ENCODE measurements around the gene TSPAN32.

DNA sequence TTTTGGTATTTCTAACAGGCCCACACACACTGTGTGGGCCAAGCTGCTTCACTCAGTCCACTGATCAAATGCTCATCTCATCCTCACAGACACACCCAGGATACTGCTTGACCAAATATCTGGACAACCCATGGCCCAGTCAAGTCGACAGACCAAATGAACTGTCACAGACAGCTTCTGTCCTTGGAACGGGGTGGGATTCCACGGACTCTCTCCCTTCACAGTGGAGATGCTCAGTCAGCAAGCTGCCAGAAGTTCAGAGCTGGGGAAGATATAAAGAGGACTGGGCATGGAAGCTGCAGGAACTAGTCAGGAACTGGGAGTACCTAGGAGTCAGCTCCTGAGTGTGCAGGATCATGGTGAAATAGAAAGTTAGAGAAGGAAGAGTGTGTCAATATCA, 40.7 kb downstream of the TSPAN32 start:
- TF ChIP-seq, protein P1, sequence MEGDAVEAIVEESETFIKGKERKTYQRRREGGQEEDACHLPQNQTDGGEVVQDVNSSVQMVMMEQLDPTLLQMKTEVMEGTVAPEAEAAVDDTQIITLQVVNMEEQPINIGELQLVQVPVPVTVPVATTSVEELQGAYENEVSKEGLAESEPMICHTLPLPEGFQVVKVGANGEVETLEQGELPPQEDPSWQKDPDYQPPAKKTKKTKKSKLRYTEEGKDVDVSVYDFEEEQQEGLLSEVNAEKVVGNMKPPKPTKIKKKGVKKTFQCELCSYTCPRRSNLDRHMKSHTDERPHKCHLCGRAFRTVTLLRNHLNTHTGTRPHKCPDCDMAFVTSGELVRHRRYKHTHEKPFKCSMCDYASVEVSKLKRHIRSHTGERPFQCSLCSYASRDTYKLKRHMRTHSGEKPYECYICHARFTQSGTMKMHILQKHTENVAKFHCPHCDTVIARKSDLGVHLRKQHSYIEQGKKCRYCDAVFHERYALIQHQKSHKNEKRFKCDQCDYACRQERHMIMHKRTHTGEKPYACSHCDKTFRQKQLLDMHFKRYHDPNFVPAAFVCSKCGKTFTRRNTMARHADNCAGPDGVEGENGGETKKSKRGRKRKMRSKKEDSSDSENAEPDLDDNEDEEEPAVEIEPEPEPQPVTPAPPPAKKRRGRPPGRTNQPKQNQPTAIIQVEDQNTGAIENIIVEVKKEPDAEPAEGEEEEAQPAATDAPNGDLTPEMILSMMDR (IDR thresholded peaks at IDR 0.05) = no peak
- TF ChIP-seq ZFX (IDR thresholded peaks at IDR 0.05; ENCODE audit: borderline replicate concordance) = no peak
